HEK293T (cell line): ENCODE measurements around the gene PCDHA2.
"Not testable (repeated sequence)": the region's sequence is repeated elsewhere in the genome, so short reads cannot be mapped to it uniquely, and the experiment has no call there.

Source experiments
- ARNT ChIP-seq: fragments of 450-650 bp; IDR thresholded peaks from 2 replicates; pipeline ENCODE4 v1.6.1; 2017; ENCODE audit warnings: mild to moderate bottlenecking
- BHLHE40 ChIP-seq: fragments of 450-650 bp; IDR thresholded peaks from 2 replicates; pipeline ENCODE4 v1.6.1; 2016; ENCODE audit warnings: mild to moderate bottlenecking, moderate library complexity, borderline replicate concordance
- ELF4 ChIP-seq: fragments of 450-650 bp; IDR thresholded peaks from 2 replicates; pipeline ENCODE4 v1.6.1; 2017; ENCODE audit warnings: antibody characterized with exemption
- FOXA1 ChIP-seq: fragments of 450-650 bp; IDR thresholded peaks from 2 replicates; pipeline ENCODE4 v1.6.1; 2016; ENCODE audit warnings: mild to moderate bottlenecking
- FOXK2 ChIP-seq: fragments of 450-650 bp; IDR thresholded peaks from 2 replicates; pipeline ENCODE4 v1.6.1; 2016; ENCODE audit warnings: mild to moderate bottlenecking
- HDGF ChIP-seq: fragments of 450-650 bp; IDR thresholded peaks from 2 replicates; pipeline ENCODE4 v1.6.1; 2017; ENCODE audit warnings: antibody characterized with exemption, borderline replicate concordance
- L3MBTL2 ChIP-seq: fragments of 450-650 bp; conservative IDR thresholded peaks from 2 replicates; pipeline ENCODE4 v1.6.1; 2016; ENCODE audit warnings: mild to moderate bottlenecking
- LEF1 ChIP-seq: fragments of 450-650 bp; IDR thresholded peaks from 2 replicates; pipeline ENCODE4 v1.6.1; 2017; ENCODE audit warnings: mild to moderate bottlenecking, borderline replicate concordance
- PKNOX1 ChIP-seq: fragments of 450-650 bp; IDR thresholded peaks from 2 replicates; pipeline ENCODE4 v1.6.1; 2016
- SP1 ChIP-seq: fragments of 450-650 bp; IDR thresholded peaks from 2 replicates; pipeline ENCODE4 v1.6.1; 2017
- SUZ12 ChIP-seq: fragments of 450-650 bp; IDR thresholded peaks from 2 replicates; pipeline ENCODE4 v1.6.1; 2016; ENCODE audit warnings: mild to moderate bottlenecking
- TARDBP ChIP-seq: fragments of 450-650 bp; IDR thresholded peaks from 2 replicates; pipeline ENCODE4 v1.6.1; 2016
- ZNF384 ChIP-seq: fragments of 450-650 bp; IDR thresholded peaks from 2 replicates; pipeline ENCODE4 v1.6.1; 2016

GRCh38 chr5:140834439-140835008 lies 39.9 kb downstream of the PCDHA2 start:
- not testable (repeated sequence) for TF ChIP-seq SP1, BHLHE40, TARDBP, FOXK2, FOXA1, LEF1, PKNOX1, HDGF, ARNT, SUZ12, ELF4, L3MBTL2, ZNF384
